OCI-LY1 (cell line): ENCODE data around the gene CIZ1.

ENCODE experiments used
- H2AFZ ChIP-seq: fragments of 200-600 bp; sonication (generic), shearing (Covaris generic); 2 replicates; pipeline ENCODE4 v1.6.0; 2014; ENCODE audit warnings: antibody characterized with exemption, mild to moderate bottlenecking, low read length
- H3F3A ChIP-seq: fragments of 200-600 bp; sonication (generic), shearing (Covaris generic); 2 replicates; pipeline ENCODE4 v1.6.0; 2014; ENCODE audit warnings: mild to moderate bottlenecking, antibody characterized with exemption, low read length, moderate library complexity; ENCODE audit not compliant: insufficient read depth
- H3K27ac ChIP-seq: fragments of 200-600 bp; sonication (generic); 2 replicates; pipeline ENCODE4 v1.5.1; 2014; ENCODE audit warnings: low read length, mixed run types, mild to moderate bottlenecking, low read depth; ENCODE audit not compliant: poor library complexity, severe bottlenecking
- H3K27me3 ChIP-seq: fragments of 200-600 bp; sonication (generic); 2 replicates; pipeline ENCODE4 v1.6.0; 2014; ENCODE audit warnings: antibody characterized with exemption, mild to moderate bottlenecking, low read length, moderate library complexity; ENCODE audit not compliant: insufficient read depth
- H3K36me3 ChIP-seq: fragments of 200-600 bp; sonication (generic); 2 replicates; pipeline ENCODE4 v1.6.1; 2014; ENCODE audit warnings: mild to moderate bottlenecking, antibody characterized with exemption, low read length, moderate library complexity, mixed read lengths; ENCODE audit not compliant: insufficient read depth
- H3K4me1 ChIP-seq: fragments of 200-600 bp; sonication (generic); 2 replicates; pipeline ENCODE4 v1.5.1; 2014; ENCODE audit warnings: mild to moderate bottlenecking, low read length, moderate library complexity; ENCODE audit not compliant: insufficient read depth, severe bottlenecking
- H3K4me2 ChIP-seq: fragments of 200-600 bp; sonication (generic), shearing (Covaris generic); 2 replicates; pipeline ENCODE4 v1.6.1; 2014; ENCODE audit warnings: low read length
- H3K4me3 ChIP-seq: fragments of 200-600 bp; sonication (generic); 2 replicates; pipeline ENCODE4 v1.5.1; 2014; ENCODE audit warnings: low read length, low read depth, mild to moderate bottlenecking, mixed read lengths; ENCODE audit not compliant: poor library complexity, severe bottlenecking
- H3K79me2 ChIP-seq: fragments of 200-600 bp; shearing (Covaris generic); 2 replicates; pipeline ENCODE4 v1.6.1; 2016; ENCODE audit warnings: mixed run types, low read length, mixed read lengths; ENCODE audit not compliant: insufficient read depth
- H3K9ac ChIP-seq: fragments of 200-600 bp; sonication (generic), shearing (Covaris generic); 2 replicates; pipeline ENCODE4 v1.6.1; 2014; ENCODE audit warnings: mild to moderate bottlenecking, low read length, mixed read lengths
- H3K9me2 ChIP-seq: fragments of 200-600 bp; sonication (generic), shearing (Covaris generic); 2 replicates; pipeline ENCODE4 v1.6.1; 2014; ENCODE audit warnings: low read depth, mild to moderate bottlenecking, low read length, mixed read lengths
- H3K9me3 ChIP-seq: fragments of 200-600 bp; shearing (Covaris generic); 2 replicates; pipeline ENCODE4 v1.6.1; 2014; ENCODE audit warnings: low read length, mixed read lengths
- H4K20me1 ChIP-seq: fragments of 200-600 bp; sonication (generic), shearing (Covaris generic); 2 replicates; pipeline ENCODE4 v1.6.0; 2016; ENCODE audit warnings: mild to moderate bottlenecking, low read length; ENCODE audit not compliant: insufficient read depth
- EZH2 ChIP-seq: fragments of 200-600 bp; sonication (generic), shearing (Covaris generic); IDR thresholded peaks from 2 replicates; pipeline ENCODE4 v1.8.0; 2017; ENCODE audit warnings: borderline replicate concordance, mixed run types, mild to moderate bottlenecking, antibody characterized with exemption, low read length, moderate library complexity, mixed read lengths
- TF ChIP-seq, protein P1 (sequence below): fragments of 200-600 bp; sonication (generic), shearing (Covaris generic); IDR thresholded peaks from 2 replicates; pipeline ENCODE4 v1.5.1; 2017; ENCODE audit warnings: mild to moderate bottlenecking, antibody characterized with exemption, low read length, moderate library complexity, mixed read lengths

Gene CIZ1

GRCh38 chr9:128122809-128123175 is 68.6 kb downstream of the CIZ1 start:
- Histone ChIP-seq H3K9me3 (no peaks in the 10 kb centered on the region), H3K27ac (no peak overlapping the region), H3K79me2 (peaks cover 10% of the 10 kb centered on the region), H3K4me2 (no peak overlapping the region), H3K4me1 (peaks cover 23% of the 10 kb centered on the region), H3K9me2 (no peaks in the 10 kb centered on the region), H3K36me3 (peaks cover 41% of the 10 kb centered on the region), H3F3A (no peaks in the 10 kb centered on the region), H3K9ac (no peak overlapping the region), H4K20me1 (no peaks in the 10 kb centered on the region), H2AFZ (no peak overlapping the region), H3K4me3 (no peak overlapping the region), H3K27me3 (no peaks in the 10 kb centered on the region)
- TF ChIP-seq EZH2, result no peak
- TF ChIP-seq, protein P1, sequence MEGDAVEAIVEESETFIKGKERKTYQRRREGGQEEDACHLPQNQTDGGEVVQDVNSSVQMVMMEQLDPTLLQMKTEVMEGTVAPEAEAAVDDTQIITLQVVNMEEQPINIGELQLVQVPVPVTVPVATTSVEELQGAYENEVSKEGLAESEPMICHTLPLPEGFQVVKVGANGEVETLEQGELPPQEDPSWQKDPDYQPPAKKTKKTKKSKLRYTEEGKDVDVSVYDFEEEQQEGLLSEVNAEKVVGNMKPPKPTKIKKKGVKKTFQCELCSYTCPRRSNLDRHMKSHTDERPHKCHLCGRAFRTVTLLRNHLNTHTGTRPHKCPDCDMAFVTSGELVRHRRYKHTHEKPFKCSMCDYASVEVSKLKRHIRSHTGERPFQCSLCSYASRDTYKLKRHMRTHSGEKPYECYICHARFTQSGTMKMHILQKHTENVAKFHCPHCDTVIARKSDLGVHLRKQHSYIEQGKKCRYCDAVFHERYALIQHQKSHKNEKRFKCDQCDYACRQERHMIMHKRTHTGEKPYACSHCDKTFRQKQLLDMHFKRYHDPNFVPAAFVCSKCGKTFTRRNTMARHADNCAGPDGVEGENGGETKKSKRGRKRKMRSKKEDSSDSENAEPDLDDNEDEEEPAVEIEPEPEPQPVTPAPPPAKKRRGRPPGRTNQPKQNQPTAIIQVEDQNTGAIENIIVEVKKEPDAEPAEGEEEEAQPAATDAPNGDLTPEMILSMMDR, result no peak

GRCh38 chr9:128121924-128122808 is 69.2 kb downstream of the CIZ1 start:
- Histone ChIP-seq H3K9me2 (no peaks in the 10 kb centered on the region), H4K20me1 (no peaks in the 10 kb centered on the region), H3K4me1 (peaks cover 23% of the 10 kb centered on the region), H3K9me3 (no peaks in the 10 kb centered on the region), H3K4me2 (no peak overlapping the region), H3K9ac (no peak overlapping the region), H3F3A (no peaks in the 10 kb centered on the region), H3K27me3 (no peaks in the 10 kb centered on the region), H2AFZ (no peak overlapping the region), H3K36me3 (peaks cover 41% of the 10 kb centered on the region), H3K79me2 (peaks cover 9% of the 10 kb centered on the region), H3K4me3 (no peak overlapping the region), H3K27ac (no peak overlapping the region)
- TF ChIP-seq, protein P1, result no peak
- no peak for TF ChIP-seq EZH2

- no peak overlapping the region for H3K4me3 ChIP-seq
- TF ChIP-seq, protein P1, result no peak
- no peak for TF ChIP-seq EZH2
- H3K36me3 ChIP-seq, result peaks cover 41% of the 10 kb centered on the region
- no peak overlapping the region for H3K27ac ChIP-seq
- H3K4me1 ChIP-seq, result peaks cover 17% of the 10 kb centered on the region
- no peak overlapping the region for H2AFZ ChIP-seq
- no peaks in the 10 kb centered on the region for H3K9me3 ChIP-seq
- no peaks in the 10 kb centered on the region for H3K9me2 ChIP-seq
- H3K4me2 ChIP-seq, result no peak overlapping the region
- no peaks in the 10 kb centered on the region for H3K27me3 ChIP-seq
- H3F3A ChIP-seq, result no peaks in the 10 kb centered on the region
- H3K9ac ChIP-seq, result no peak overlapping the region
- peaks cover 4% of the 10 kb centered on the region; the same call in 1 of the 2 replicates for H3K79me2 ChIP-seq
- no peaks in the 10 kb centered on the region for H4K20me1 ChIP-seq
Observed at GRCh38 chr9:128121466-128121810, 69.9 kb downstream of the CIZ1 start.
